ENCODE results near the gene SORCS1. TPM values are rescaled to one million over a fixed set of nuclear protein-coding genes. Genes with fewer than 3 reads are reported as not detected.

SORCS1 gene
- total and polyA plus RNA-seq, 2 experiments from 2014 or later, result 2.9 to 8.9 TPM

GRCh38 chr10:106660550-106660949, 504.0 kb downstream of the SORCS1 start:
- TF ChIP-seq REST (IDR thresholded peaks at IDR 0.05; ENCODE audit: unreplicated experiment) (no peak), EZH2 (IDR thresholded peaks at IDR 0.05; ENCODE audit: low read depth, unreplicated experiment) (no peak), JUNB (IDR thresholded peaks at IDR 0.05; ENCODE audit: unreplicated experiment) (no peak), STAT1 (IDR thresholded peaks at IDR 0.05; ENCODE audit: unreplicated experiment) (no peak), ZNF114 (CRISPR knock-in tag; IDR thresholded peaks at IDR 0.05) (no peak), ZNF462 (CRISPR knock-in tag; IDR thresholded peaks at IDR 0.05) (no peak), EZH2phosphoT487 (IDR thresholded peaks at IDR 0.05; ENCODE audit: unreplicated experiment) (no peak), ETS1 (IDR thresholded peaks at IDR 0.05) (no peak), CREB1 (CRISPR knock-in tag; IDR thresholded peaks at IDR 0.05; ENCODE audit: low read depth) (no peak)
- H3K27me3 Mint-ChIP-seq (ENCODE audit: insufficient read depth, low read depth, poor library complexity), result no peaks in the 10 kb centered on the region
- ATAC-seq (no peak), DNase-seq (ENCODE audit: low spot score) (no peak)
- H3K36me3 ChIP-seq (ENCODE audit: insufficient read depth), result no peaks in the 10 kb centered on the region
- no peaks in the 10 kb centered on the region for H3K9me3 Mint-ChIP-seq
- no peaks in the 10 kb centered on the region for H3K36me3 Mint-ChIP-seq (ENCODE audit: low read depth)
- no peaks in the 10 kb centered on the region for H4K20me1 ChIP-seq (replicated peaks; ENCODE audit: insufficient read depth)
- no peaks in the 10 kb centered on the region for H3F3A ChIP-seq (replicated peaks; ENCODE audit: low read depth)
- no peaks in the 10 kb centered on the region for H3K9me2 ChIP-seq (ENCODE audit: insufficient read depth)
- no peak overlapping the region for H3K4me3 ChIP-seq
- H3K27me3 ChIP-seq (ENCODE audit: insufficient read depth), result no peaks in the 10 kb centered on the region
- no peak overlapping the region for H3K4me3 Mint-ChIP-seq
- peaks cover 3% of the 10 kb centered on the region for H3K4me1 Mint-ChIP-seq
- no peaks in the 10 kb centered on the region for H3K79me2 ChIP-seq (replicated peaks; ENCODE audit: insufficient read depth)
- H3K4me2 ChIP-seq, result no peak overlapping the region
- no peak overlapping the region for H3K27ac ChIP-seq (ENCODE audit: low read depth)
- H3K4me1 ChIP-seq (ENCODE audit: insufficient read depth), result no peaks in the 10 kb centered on the region
- H2AFZ ChIP-seq, result no peak overlapping the region
- no peak overlapping the region for H3K27ac Mint-ChIP-seq

Data from GM23338 (cell line).